GM12874 (cell line): ENCODE results near the gene RBM14.

Experiments used
- TF ChIP-seq, protein P1 (sequence below): IDR thresholded peaks from 2 replicates; pipeline ENCODE4 v1.5.1; 2011; ENCODE audit warnings: low read depth, mild to moderate bottlenecking, control low read depth, low read length, moderate library complexity; ENCODE audit not compliant: insufficient read depth

Gene RBM14, protein sequence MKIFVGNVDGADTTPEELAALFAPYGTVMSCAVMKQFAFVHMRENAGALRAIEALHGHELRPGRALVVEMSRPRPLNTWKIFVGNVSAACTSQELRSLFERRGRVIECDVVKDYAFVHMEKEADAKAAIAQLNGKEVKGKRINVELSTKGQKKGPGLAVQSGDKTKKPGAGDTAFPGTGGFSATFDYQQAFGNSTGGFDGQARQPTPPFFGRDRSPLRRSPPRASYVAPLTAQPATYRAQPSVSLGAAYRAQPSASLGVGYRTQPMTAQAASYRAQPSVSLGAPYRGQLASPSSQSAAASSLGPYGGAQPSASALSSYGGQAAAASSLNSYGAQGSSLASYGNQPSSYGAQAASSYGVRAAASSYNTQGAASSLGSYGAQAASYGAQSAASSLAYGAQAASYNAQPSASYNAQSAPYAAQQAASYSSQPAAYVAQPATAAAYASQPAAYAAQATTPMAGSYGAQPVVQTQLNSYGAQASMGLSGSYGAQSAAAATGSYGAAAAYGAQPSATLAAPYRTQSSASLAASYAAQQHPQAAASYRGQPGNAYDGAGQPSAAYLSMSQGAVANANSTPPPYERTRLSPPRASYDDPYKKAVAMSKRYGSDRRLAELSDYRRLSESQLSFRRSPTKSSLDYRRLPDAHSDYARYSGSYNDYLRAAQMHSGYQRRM

DNA sequence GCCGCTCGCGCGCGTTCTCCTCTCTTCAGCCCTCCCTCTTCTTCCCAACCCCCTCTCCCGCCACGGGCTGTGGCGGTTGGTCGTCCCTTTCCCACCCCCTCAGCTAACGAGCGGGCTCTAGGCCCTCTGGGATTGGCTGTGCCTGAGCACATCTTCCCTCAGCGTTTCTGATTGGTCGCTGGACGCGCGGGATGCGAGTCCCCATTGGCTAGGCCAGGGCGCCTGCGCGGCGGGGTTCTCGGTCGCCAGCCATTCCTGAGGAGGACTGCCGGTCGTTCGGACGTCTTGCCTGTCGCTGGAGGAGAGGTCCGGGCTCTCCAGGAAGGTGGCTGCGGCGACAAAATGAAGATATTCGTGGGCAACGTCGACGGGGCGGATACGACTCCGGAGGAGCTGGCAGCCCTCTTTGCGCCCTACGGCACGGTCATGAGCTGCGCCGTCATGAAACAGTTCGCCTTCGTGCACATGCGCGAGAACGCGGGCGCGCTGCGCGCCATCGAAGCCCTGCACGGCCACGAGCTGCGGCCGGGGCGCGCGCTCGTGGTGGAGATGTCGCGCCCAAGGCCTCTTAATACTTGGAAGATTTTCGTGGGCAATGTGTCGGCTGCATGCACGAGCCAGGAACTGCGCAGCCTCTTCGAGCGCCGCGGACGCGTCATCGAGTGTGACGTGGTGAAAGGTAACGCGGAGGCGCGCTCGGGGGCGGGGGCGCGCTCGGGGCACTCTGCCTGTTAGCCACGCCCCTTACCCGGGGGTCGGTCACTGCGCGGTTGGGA, at the start of gene RBM14:
Gene RBM14 (plus strand): TSS at position 252 of the 776 bp plus-strand sequence. CDS start 91 bp downstream, at position 343.
- TF ChIP-seq, protein P1, sequence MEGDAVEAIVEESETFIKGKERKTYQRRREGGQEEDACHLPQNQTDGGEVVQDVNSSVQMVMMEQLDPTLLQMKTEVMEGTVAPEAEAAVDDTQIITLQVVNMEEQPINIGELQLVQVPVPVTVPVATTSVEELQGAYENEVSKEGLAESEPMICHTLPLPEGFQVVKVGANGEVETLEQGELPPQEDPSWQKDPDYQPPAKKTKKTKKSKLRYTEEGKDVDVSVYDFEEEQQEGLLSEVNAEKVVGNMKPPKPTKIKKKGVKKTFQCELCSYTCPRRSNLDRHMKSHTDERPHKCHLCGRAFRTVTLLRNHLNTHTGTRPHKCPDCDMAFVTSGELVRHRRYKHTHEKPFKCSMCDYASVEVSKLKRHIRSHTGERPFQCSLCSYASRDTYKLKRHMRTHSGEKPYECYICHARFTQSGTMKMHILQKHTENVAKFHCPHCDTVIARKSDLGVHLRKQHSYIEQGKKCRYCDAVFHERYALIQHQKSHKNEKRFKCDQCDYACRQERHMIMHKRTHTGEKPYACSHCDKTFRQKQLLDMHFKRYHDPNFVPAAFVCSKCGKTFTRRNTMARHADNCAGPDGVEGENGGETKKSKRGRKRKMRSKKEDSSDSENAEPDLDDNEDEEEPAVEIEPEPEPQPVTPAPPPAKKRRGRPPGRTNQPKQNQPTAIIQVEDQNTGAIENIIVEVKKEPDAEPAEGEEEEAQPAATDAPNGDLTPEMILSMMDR, result no peak

DNA sequence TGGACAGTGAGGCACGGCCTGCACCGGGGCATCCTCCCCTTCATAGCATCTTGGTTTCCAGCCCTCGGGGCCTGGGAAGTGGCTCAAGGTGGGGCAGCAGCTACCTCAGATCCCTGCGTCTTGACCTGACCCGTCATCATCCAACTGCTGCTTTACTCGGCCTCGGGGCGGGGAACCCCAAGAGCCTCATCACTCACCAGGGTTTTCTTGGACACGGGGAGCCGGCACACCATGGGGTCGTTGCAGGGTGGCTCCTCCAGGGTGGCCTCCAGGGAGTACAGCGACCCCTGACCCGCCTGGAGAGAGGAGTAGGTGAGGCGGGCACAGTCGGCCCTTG, 48.7 kb upstream of the RBM14 start:
- TF ChIP-seq, protein P1, result no peak

DNA sequence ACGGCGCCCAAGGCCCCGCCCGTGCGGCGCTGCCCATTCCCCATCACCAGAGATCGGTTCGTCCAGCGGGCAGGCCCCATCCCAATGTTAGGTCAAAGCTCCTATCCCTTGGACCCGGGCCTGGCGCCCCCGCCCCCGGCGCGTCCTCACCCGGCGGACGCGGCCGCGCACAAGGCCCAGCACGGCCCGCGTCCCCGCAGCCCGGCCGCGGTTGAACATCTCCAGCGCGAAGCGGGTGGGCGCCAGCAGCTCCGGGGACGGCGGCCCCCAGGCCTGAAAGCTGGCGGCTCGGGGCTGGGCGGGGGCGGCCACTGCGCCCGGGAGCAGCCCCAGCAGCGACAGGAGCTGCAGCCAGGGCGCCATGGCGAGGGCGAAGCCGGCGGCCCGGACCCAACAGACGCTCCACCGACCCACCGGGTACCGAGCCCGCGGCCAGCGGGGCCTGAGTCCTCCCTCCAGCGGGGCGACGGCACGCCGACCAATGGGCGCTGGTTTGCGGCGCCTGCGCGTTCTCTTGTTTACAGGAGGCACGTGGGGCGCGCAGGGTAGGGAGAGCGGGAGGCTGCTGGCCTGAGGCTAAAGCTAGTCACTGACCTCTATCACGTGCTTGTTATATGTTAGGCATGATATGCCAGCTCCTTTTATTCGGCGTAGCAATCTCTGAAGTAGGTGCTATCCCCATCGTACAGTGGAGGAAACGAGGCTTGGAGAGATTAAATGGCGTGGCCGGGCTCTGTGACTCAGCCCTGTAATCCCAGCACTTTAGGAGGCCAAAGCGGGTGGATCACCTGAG, 48.1 kb upstream of the RBM14 start, which contains the start of gene CTSF:
Gene CTSF (minus strand): TSS at position 483 of the 793 bp plus-strand sequence. CDS start 120 bp downstream, at position 363.
- TF ChIP-seq, protein P1, result no peak

DNA sequence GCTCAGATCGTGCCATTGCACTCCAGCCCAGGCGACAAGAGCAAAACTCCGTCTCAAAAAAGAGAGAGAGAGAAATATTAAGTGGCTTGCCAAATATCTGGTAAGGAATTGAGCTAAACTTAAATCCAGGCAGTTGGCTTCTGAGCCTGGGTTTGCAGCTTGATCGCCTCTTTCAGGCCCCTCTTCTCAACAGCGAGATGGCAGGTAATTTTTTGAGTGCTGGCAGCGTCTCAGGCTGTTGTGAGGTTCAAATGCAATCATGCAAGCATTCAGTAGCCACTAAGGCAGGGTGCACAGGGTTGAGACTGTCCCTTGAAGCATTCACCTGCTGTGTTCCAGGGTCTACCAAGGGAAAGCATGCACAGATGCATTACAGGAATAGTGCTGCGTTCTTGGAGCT, 47.4 kb upstream of the RBM14 start:
- TF ChIP-seq, protein P1, result no peak

DNA sequence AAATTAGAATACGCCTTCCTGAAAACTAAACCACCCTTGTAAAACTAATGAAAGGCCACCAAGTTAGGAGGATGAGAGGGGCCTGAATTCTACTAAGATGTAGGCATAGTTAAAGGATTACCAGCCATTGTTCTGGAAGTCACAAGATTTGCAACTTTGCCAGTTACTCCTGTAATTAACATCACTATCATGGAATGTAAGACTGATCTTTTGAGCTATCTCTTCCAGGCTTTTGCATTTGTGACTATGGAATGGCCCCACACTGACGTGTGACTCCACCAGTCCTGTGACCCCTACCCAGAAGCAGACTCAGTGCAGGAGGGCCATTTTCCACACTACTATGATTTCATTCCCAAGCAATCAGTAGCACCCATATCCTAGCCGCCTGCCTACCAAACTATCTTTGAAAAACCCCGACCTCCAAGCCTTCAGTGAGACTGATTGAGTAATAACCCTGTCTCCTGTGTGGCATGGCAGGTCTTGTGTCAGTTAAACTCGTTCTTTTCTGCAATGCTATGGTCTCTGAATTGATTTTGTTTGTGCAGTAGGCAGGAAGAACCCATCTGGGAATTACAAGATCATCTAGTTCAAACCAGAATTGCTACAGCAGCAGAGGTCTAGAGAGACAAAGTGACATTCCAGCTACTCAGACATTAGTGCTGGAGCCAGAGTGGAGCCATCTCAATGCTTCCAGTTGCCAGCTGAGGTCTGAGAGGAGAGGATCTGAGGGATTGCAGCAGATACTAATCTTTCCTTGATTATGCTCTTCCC, 46.2 kb upstream of the RBM14 start:
- TF ChIP-seq, protein P1, result no peak

DNA sequence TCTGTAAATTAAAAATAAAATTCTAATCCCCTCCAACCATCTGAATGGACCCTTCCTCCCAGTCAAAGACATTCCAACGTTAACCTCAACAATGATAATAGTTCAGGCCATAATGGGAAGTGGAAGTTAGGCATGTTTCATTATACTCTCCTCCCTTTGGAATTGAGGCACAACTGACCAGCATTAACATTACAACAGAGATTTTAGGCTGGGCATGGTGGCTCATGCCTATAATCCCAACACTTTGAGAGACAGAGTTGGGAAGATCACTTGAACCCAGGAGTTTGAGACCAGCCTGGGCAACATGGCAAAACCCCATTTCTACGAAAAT, 45.6 kb upstream of the RBM14 start:
- TF ChIP-seq, protein P1, result no peak
